ENCODE data around the gene MYBPH. TPM values are rescaled to one million over a fixed set of nuclear protein-coding genes. Genes with fewer than 3 reads are reported as not detected.

Gene MYBPH
- polyA plus RNA-seq, 3 donors = 0.04 to 0.52 (median 0.16) TPM

GRCh38 chr1:203187304-203187685 lies 11.7 kb upstream of the MYBPH start:
- no peak overlapping the region for H3K27ac Mint-ChIP-seq
- Histone ChIP-seq H2AFZ (ENCODE audit: insufficient read depth, low read depth, low read length, poor library complexity, severe bottlenecking) (peak overlapping the region; percentile 21), H3K9me3 (replicated peaks in 1 of 2; ENCODE audit: control insufficient read depth in 1 of 2, insufficient read depth in 1 of 2, low read length in 2 of 2) (no peaks in the 10 kb centered on the region), H3K4me2 (replicated peaks; ENCODE audit: extremely low read depth, low read length, poor library complexity, severe bottlenecking) (no peak overlapping the region), H3K27ac (ENCODE audit: low read depth in 1 of 2, low read length in 2 of 2) (no peak overlapping the region), H3K4me3 (replicated peaks in 1 of 3; ENCODE audit: low read depth in 2 of 3, low read length in 3 of 3) (no peak overlapping the region), H3K79me2 (ENCODE audit: insufficient read depth, low read length) (no peaks in the 10 kb centered on the region), H3K4me1 (ENCODE audit: control insufficient read depth in 1 of 2, insufficient read depth in 2 of 2, low read length in 2 of 2) (peaks cover 8 to 17% of the 10 kb centered on the region in 2 donors), H3K27me3 (ENCODE audit: control insufficient read depth in 2 of 2, insufficient read depth in 2 of 2, low read length in 2 of 2) (no peaks in the 10 kb centered on the region), H3K9ac (ENCODE audit: insufficient read depth, low read length, poor library complexity, severe bottlenecking) (no peak overlapping the region), H4K20me1 (ENCODE audit: insufficient read depth, low read length) (no peaks in the 10 kb centered on the region), H3K36me3 (replicated peaks in 1 of 2; ENCODE audit: control insufficient read depth in 1 of 2, insufficient read depth in 2 of 2, low read length in 2 of 2) (no peaks in the 10 kb centered on the region)
- H3K36me3 Mint-ChIP-seq = no peaks in the 10 kb centered on the region
- H3K9me3 Mint-ChIP-seq = no peaks in the 10 kb centered on the region
- no peak overlapping the region for H3K4me3 Mint-ChIP-seq
- peaks cover 3 to 19% (median 6%) of the 10 kb centered on the region in 3 donors for H3K27me3 Mint-ChIP-seq (ENCODE audit: low read depth in 3 of 3)
- intact Hi-C loops (cut with micrococcal nuclease) = no loop called here
- peaks cover 23% of the 10 kb centered on the region for H3K4me1 Mint-ChIP-seq
- no peak for TF ChIP-seq CTCF (IDR thresholded peaks at IDR 0.05)
- WGBS (ENCODE audit: insufficient coverage) = 32% methylated on average over 5 of the region's 7 CpGs
- no peak for DNase-seq

GRCh38 chr1:203186446-203187303 lies 11.0 kb upstream of the MYBPH start, which contains the start of gene CHI3L1:
TSS of gene CHI3L1 (minus strand) at chr1:203186704. CDS start at chr1:203186623, 81 bp downstream.
- Histone ChIP-seq H3K4me2 (replicated peaks; ENCODE audit: extremely low read depth, low read length, poor library complexity, severe bottlenecking) (peak within 1 kb of the TSS; percentile 21), H4K20me1 (ENCODE audit: insufficient read depth, low read length) (no peaks in the 10 kb centered on the region), H3K79me2 (ENCODE audit: insufficient read depth, low read length) (no peaks in the 10 kb centered on the region), H3K4me1 (ENCODE audit: control insufficient read depth in 1 of 2, insufficient read depth in 2 of 2, low read length in 2 of 2) (peaks cover 8 to 17% of the 10 kb centered on the region in 2 donors), H3K4me3 (replicated peaks in 1 of 3; ENCODE audit: low read depth in 2 of 3, low read length in 3 of 3) (no peak within 1 kb of the TSS), H3K36me3 (replicated peaks in 1 of 2; ENCODE audit: control insufficient read depth in 1 of 2, insufficient read depth in 2 of 2, low read length in 2 of 2) (no peaks in the 10 kb centered on the region), H3K9ac (ENCODE audit: insufficient read depth, low read length, poor library complexity, severe bottlenecking) (no peak within 1 kb of the TSS), H3K9me3 (replicated peaks in 1 of 2; ENCODE audit: control insufficient read depth in 1 of 2, insufficient read depth in 1 of 2, low read length in 2 of 2) (no peaks in the 10 kb centered on the region), H2AFZ (ENCODE audit: insufficient read depth, low read depth, low read length, poor library complexity, severe bottlenecking) (peak within 1 kb of the TSS; percentile 21), H3K27ac (ENCODE audit: low read depth in 1 of 2, low read length in 2 of 2) (no peak within 1 kb of the TSS), H3K27me3 (ENCODE audit: control insufficient read depth in 2 of 2, insufficient read depth in 2 of 2, low read length in 2 of 2) (no peaks in the 10 kb centered on the region)
- H3K4me1 Mint-ChIP-seq = peaks cover 29% of the 10 kb centered on the region
- H3K27ac Mint-ChIP-seq = peak within 1 kb of the TSS in 2 of 7 donors; percentile 26 to 37
- peak in 2 of 3 donors; percentile 35 to 52 for DNase-seq
- TF ChIP-seq CTCF (IDR thresholded peaks at IDR 0.05) = no peak
- H3K36me3 Mint-ChIP-seq = no peaks in the 10 kb centered on the region
- H3K27me3 Mint-ChIP-seq (ENCODE audit: low read depth in 3 of 3) = peaks cover 3 to 19% (median 6%) of the 10 kb centered on the region in 3 donors
- peak within 1 kb of the TSS; percentile 28 to 30 for H3K4me3 Mint-ChIP-seq
- intact Hi-C loops (cut with micrococcal nuclease) = no loop called here
- 39% methylated on average over 6 of the region's 14 CpGs for WGBS (ENCODE audit: insufficient coverage)
- H3K9me3 Mint-ChIP-seq = no peaks in the 10 kb centered on the region
